Transverse colon (tissue), 4 donors: Measurements from ENCODE around the gene LHFPL6. TPM values are rescaled to one million over a fixed set of nuclear protein-coding genes. Genes with fewer than 3 reads are reported as not detected.
A peak's percentile ranks its signal among the peaks of the same experiment; 100 is the strongest.

ENCODE experiments used
- DNase-seq: peaks from one replicate; pipeline ENCODE4 v3.0.0-alpha.2; 2019
- H3K27ac ChIP-seq, 4 donors: fragments of 200-600 bp; sonication (generic); 2 replicates each; pipeline ENCODE4 v1.5.1; 2016 to 2018; ENCODE audit warnings: inconsistent platforms in 4 of 4
- H3K27me3 ChIP-seq: fragments of 200-600 bp; sonication (generic); 2 replicates; pipeline ENCODE4 v1.5.1; 2017; ENCODE audit warnings: inconsistent platforms
- H3K36me3 ChIP-seq, 4 donors: fragments of 200-600 bp; sonication (generic); 2 replicates each; pipeline ENCODE4 v1.5.1; 2017 to 2019; ENCODE audit warnings: inconsistent platforms in 4 of 4
- H3K4me1 ChIP-seq, 4 donors: fragments of 200-600 bp; sonication (generic); 2 replicates each; pipeline ENCODE4 v1.5.1; 2017 to 2020; ENCODE audit warnings: inconsistent platforms in 4 of 4
- H3K4me3 ChIP-seq, 4 donors: fragments of 200-600 bp; sonication (generic); 1 replicate in 1 of 4; 2 replicates in 3 of 4; pipeline versions ENCODE4 v1.5.1 to v1.6.1; 2017 to 2019; ENCODE audit warnings: inconsistent platforms in 4 of 4
- H3K9me3 ChIP-seq, 2 donors: fragments of 200-600 bp; sonication (generic); 2 replicates each; pipeline ENCODE4 v1.5.1; 2017 to 2019; ENCODE audit warnings: inconsistent platforms in 2 of 2
- CTCF ChIP-seq, 5 experiments: fragments of 200-600 bp in 3 of 5; fragments of 450-650 bp in 2 of 5; sonication (generic) in 3 of 5; IDR thresholded peaks; 1 replicate in 2 of 5; 2 replicates in 3 of 5; pipeline ENCODE4 v1.5.1; 2016 to 2017; ENCODE audit warnings: antibody characterized with exemption in 5 of 5, inconsistent platforms in 3 of 5, mild to moderate bottlenecking in 2 of 5, moderate library complexity in 1 of 5
- EP300 ChIP-seq: sonication (generic); formaldehyde crosslinking; IDR thresholded peaks from one replicate; pipeline ENCODE4 v1.6.1; 2017; ENCODE audit warnings: antibody characterized with exemption, low read depth
- POLR2A ChIP-seq: fragments of 450-650 bp; IDR thresholded peaks from one replicate; pipeline ENCODE4 v1.6.1; 2016; ENCODE audit warnings: antibody characterized with exemption, mild to moderate bottlenecking, moderate library complexity
- POLR2AphosphoS5 ChIP-seq, 3 donors: sonication (generic); formaldehyde crosslinking; IDR thresholded peaks; one replicate each; pipeline ENCODE4 v1.6.1; 2016; ENCODE audit warnings: antibody characterized with exemption in 3 of 3
- WGBS, 2 donors: methylation state at CpG; one replicate each; pipeline ENCODE4 v1.1.5; 2018; ENCODE audit warnings: low coverage in 1 of 2; 5-methylcytosine and 5-hydroxymethylcytosine counted together
- in situ Hi-C, 4 donors: fragments of 200-750 bp; cut with MboI; loops; one replicate each; pipeline versions ENCODE4 v1.15.0 to v1.15.1; 2017; ENCODE audit warnings: low sequenced_read_pairs in 3 of 4, low pct_ligation_motif_present in 1 of 4, low pct_unique_long_range_greater_than_20kb in 1 of 4
- intact Hi-C: fragments of 100-400 bp; cut with DNase I; formaldehyde crosslinking; loops from one replicate; pipeline ENCODE4 v1.15.1; 2023; ENCODE audit warnings: low total_unique reads
- total RNA-seq, 4 donors: library from RNA; depleted of rRNA; stranded (reverse); fragments of >200 nt; gene quantifications; one replicate each; pipeline ENCODE4 v1.1.0, GENCODE V29; 2016

LHFPL6 gene
- total RNA-seq, 4 donors from 2014 or later, result 4.2 to 18.6 (median 9.3) TPM

- H3K4me1 ChIP-seq, result peaks cover 0 to 11% (median 6%) of the 10 kb centered on the region in 4 donors
- H3K36me3 ChIP-seq, result no peaks in the 10 kb centered on the region
- H3K27me3 ChIP-seq, result no peaks in the 10 kb centered on the region
- in situ Hi-C loops, result no loop called here
- H3K4me3 ChIP-seq, result no peak overlapping the region
- H3K9me3 ChIP-seq, result no peaks in the 10 kb centered on the region
- DNase-seq, result no peak
- TF ChIP-seq EP300, result no peak
- no peak for TF ChIP-seq POLR2AphosphoS5 (IDR thresholded peaks at IDR 0.05)
- no peak for TF ChIP-seq CTCF (IDR thresholded peaks at IDR 0.05)
- no peak for TF ChIP-seq POLR2A
- intact Hi-C loops, result no loop called here
- no peak overlapping the region for H3K27ac ChIP-seq
- WGBS, 2 donors, result 56 to 61% methylated on average over 4 of the region's 4 CpGs
These were observed 266.8 kb downstream of the LHFPL6 start for GRCh38 chr13:39336207-39336606.

- 19 to 47% methylated on average over 3 of the region's 3 CpGs for WGBS, 2 donors
- Histone ChIP-seq H3K9me3 (no peaks in the 10 kb centered on the region), H3K4me3 (no peak overlapping the region), H3K27ac (no peak overlapping the region), H3K36me3 (no peaks in the 10 kb centered on the region), H3K4me1 (peaks cover 0 to 11% (median 6%) of the 10 kb centered on the region in 4 donors), H3K27me3 (no peaks in the 10 kb centered on the region)
- in situ Hi-C loops, result no loop called here
- TF ChIP-seq EP300 (no peak), POLR2AphosphoS5 (IDR thresholded peaks at IDR 0.05) (no peak), POLR2A (no peak), CTCF (IDR thresholded peaks at IDR 0.05) (no peak)
- intact Hi-C loops, result no loop called here
- no peak for DNase-seq
These were observed 267.3 kb downstream of the LHFPL6 start for GRCh38 chr13:39335721-39336120.

- Histone ChIP-seq H3K9me3 (no peaks in the 10 kb centered on the region), H3K4me3 (no peak overlapping the region), H3K27me3 (no peaks in the 10 kb centered on the region), H3K36me3 (no peaks in the 10 kb centered on the region), H3K27ac (no peak overlapping the region), H3K4me1 (peaks cover 0 to under 1% (median 0%) of the 10 kb centered on the region in 4 donors)
- 97 to 100% methylated on average over 2 of the region's 2 CpGs for WGBS, 2 donors
- no peak for DNase-seq
- in situ Hi-C loops, result no loop called here
- intact Hi-C loops, result no loop called here
- TF ChIP-seq EP300, result no peak
- no peak for TF ChIP-seq POLR2AphosphoS5 (IDR thresholded peaks at IDR 0.05)
- TF ChIP-seq CTCF (IDR thresholded peaks at IDR 0.05), result no peak
- TF ChIP-seq POLR2A, result no peak
These were observed 272.5 kb downstream of the LHFPL6 start for GRCh38 chr13:39330504-39330903.

- in situ Hi-C loops (no loop called here), intact Hi-C loops (no loop called here)
- no peak overlapping the region for H3K27ac ChIP-seq
- H3K4me3 ChIP-seq, result no peak overlapping the region
- 43 to 50% methylated on average over 5 of the region's 5 CpGs for WGBS, 2 donors
- no peak for TF ChIP-seq CTCF (IDR thresholded peaks at IDR 0.05)
- no peak for TF ChIP-seq EP300
- no peak for TF ChIP-seq POLR2A
- TF ChIP-seq POLR2AphosphoS5 (IDR thresholded peaks at IDR 0.05), result no peak
- H3K36me3 ChIP-seq, result no peaks in the 10 kb centered on the region
- no peaks in the 10 kb centered on the region for H3K9me3 ChIP-seq
- DNase-seq, result peak; percentile 17
- H3K4me1 ChIP-seq, result no peaks in the 10 kb centered on the region
- no peaks in the 10 kb centered on the region for H3K27me3 ChIP-seq
These were observed 273.8 kb downstream of the LHFPL6 start for GRCh38 chr13:39329182-39329639.
